IPS-20b (cell line): ENCODE results near the gene SARNP.

ENCODE experiments used
- H3K27ac ChIP-seq: one replicate; pipeline ENCODE4 v1.5.1; 2013; ENCODE audit warnings: low read length
- H3K27me3 ChIP-seq: 2 replicates; pipeline ENCODE4 v1.6.1; 2013; ENCODE audit warnings: mild to moderate bottlenecking, low read length, inconsistent platforms; ENCODE audit not compliant: insufficient read depth
- H3K36me3 ChIP-seq: 2 replicates; pipeline ENCODE4 v1.6.1; 2013; ENCODE audit warnings: low read depth, mild to moderate bottlenecking, inconsistent platforms, low read length, moderate library complexity; ENCODE audit not compliant: insufficient read depth
- H3K4me1 ChIP-seq: 2 replicates; pipeline ENCODE4 v1.6.1; 2013; ENCODE audit warnings: mild to moderate bottlenecking, control low read depth, inconsistent platforms, low read length, moderate library complexity; ENCODE audit not compliant: insufficient read depth
- H3K4me3 ChIP-seq: 2 replicates; pipeline ENCODE4 v1.5.1; 2013; ENCODE audit warnings: mild to moderate bottlenecking, low read length, inconsistent platforms
- H3K9ac ChIP-seq: 2 replicates; pipeline ENCODE4 v1.6.1; 2013; ENCODE audit warnings: low read depth, mild to moderate bottlenecking, inconsistent platforms, low read length, moderate library complexity
- H3K9me3 ChIP-seq: 2 replicates; pipeline ENCODE4 v1.6.1; 2013; ENCODE audit warnings: mild to moderate bottlenecking, low read depth, low read length, inconsistent platforms; ENCODE audit not compliant: insufficient read depth

The SARNP gene

DNA sequence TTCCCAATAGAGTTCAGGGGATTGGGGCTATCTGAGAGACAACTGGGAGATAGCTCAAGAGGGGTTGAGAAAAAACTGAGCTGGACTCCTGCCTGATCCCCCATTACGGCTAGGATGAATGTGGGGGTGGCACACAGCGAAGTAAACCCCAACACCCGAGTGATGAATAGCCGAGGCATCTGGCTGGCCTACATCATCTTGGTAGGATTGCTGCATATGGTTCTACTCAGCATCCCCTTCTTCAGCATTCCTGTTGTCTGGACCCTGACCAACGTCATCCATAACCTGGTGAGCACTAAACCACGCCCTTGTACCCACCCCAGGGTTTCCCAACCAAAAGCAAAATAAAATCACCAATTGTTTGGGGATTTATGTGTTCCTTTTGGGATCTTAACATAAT, 1.4 kb upstream of the SARNP start:
- Histone ChIP-seq H3K27me3 (no peaks in the 10 kb centered on the region), H3K9me3 (no peaks in the 10 kb centered on the region), H3K36me3 (peaks cover 65% of the 10 kb centered on the region), H3K27ac (no peak overlapping the region), H3K9ac (peak overlapping the region; percentile 83; the same call in 1 of the 2 replicates), H3K4me3 (peak overlapping the region; percentile 95), H3K4me1 (peaks cover 6% of the 10 kb centered on the region; the same call in 1 of the 2 replicates)

GRCh38 chr12:55818140-55818728, 710 bp upstream of the SARNP start:
- H3K36me3 ChIP-seq, result peaks cover 67% of the 10 kb centered on the region

DNA sequence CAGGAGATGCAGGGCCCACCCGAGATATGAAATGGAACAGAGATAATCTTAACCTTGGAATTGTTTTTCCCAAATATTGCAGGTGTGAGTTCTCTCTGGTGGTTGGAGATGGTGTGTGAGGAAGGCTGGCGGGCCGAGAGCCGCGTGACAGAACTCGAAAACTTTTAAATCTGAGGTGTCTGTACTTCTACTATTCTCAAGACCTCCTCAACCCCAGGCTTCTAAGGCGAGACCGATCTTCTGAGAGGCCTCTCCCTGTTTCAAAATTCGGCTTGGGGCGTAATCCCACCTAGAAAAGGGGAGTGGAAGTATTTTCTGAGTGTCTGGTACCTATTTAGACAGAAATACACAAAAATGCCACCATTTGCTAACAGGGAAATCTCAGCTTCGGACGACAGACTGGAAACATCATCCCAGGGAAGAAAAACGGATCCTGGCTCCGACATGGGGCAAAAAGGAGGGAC, 611 bp downstream of the SARNP start:
- Histone ChIP-seq H3K4me1 (peaks cover 16% of the 10 kb centered on the region; the same call in 1 of the 2 replicates), H3K9ac (peak overlapping the region; percentile 98), H3K27ac (peak overlapping the region; percentile 89), H3K27me3 (no peaks in the 10 kb centered on the region), H3K36me3 (peaks cover 56% of the 10 kb centered on the region), H3K4me3 (peak overlapping the region; percentile 95), H3K9me3 (no peaks in the 10 kb centered on the region)

More at GRCh38 chr12:55818140-55818728, 710 bp upstream of the SARNP start:
- H3K4me3 ChIP-seq, result peak overlapping the region; percentile 95
- H3K27ac ChIP-seq, result no peak overlapping the region
- peaks cover 8% of the 10 kb centered on the region; the same call in 1 of the 2 replicates for H3K4me1 ChIP-seq
- no peaks in the 10 kb centered on the region for H3K9me3 ChIP-seq
- no peaks in the 10 kb centered on the region for H3K27me3 ChIP-seq
- H3K9ac ChIP-seq, result peak overlapping the region; percentile 83

GRCh38 chr12:55815473-55815872, 2.1 kb downstream of the SARNP start:
- peaks cover 47% of the 10 kb centered on the region for H3K36me3 ChIP-seq
- H3K9ac ChIP-seq, result no peak overlapping the region
- peak overlapping the region; percentile 95 for H3K4me3 ChIP-seq
- no peak overlapping the region for H3K27ac ChIP-seq
- peaks cover 16% of the 10 kb centered on the region; the same call in 1 of the 2 replicates for H3K4me1 ChIP-seq
- H3K27me3 ChIP-seq, result no peaks in the 10 kb centered on the region
- no peaks in the 10 kb centered on the region for H3K9me3 ChIP-seq

DNA sequence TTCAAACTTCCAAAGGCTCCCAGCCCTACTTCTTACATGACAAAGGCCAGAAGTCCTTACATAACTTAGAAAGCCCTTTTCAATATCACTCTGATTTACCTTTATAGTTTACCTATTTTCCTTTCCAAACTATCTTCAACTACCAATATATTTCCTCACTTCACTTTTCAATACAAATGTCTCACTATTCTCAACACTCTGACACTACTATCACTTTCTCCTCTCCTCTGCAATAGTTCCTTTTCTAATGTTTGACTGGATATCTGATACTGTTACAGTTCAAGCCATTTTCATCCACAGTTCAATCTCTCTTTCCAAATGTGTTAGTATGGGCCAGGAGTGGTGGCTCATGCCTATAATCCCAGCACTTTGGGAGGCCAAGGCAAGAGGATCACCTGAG, 3.3 kb downstream of the SARNP start:
- H3K4me1 ChIP-seq, result peaks cover 16% of the 10 kb centered on the region; the same call in 1 of the 2 replicates
- peak overlapping the region; percentile 12; the same call in 1 of the 2 replicates for H3K4me3 ChIP-seq
- peaks cover 42% of the 10 kb centered on the region for H3K36me3 ChIP-seq
- H3K9me3 ChIP-seq, result no peaks in the 10 kb centered on the region
- no peak overlapping the region for H3K27ac ChIP-seq
- H3K27me3 ChIP-seq, result no peaks in the 10 kb centered on the region
- no peak overlapping the region for H3K9ac ChIP-seq

DNA sequence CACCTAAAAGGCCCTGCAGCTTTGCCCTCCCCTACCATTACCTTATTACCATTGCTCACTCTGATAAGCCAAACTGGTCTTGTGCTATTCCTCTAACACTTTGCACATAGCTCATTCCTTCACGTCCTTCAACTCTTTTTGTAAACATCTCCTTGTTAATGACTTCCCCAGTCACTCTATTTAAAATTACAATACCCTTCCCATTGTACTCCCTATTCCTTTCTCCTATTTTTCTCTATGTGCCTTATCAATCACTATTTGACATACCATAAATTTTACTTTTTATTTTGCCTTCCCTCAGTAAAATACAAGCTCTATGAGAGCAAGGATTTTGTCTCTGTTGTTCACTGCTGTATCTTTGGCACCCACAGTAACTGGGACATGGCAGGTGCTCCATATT, 5.4 kb downstream of the SARNP start:
- H3K9me3 ChIP-seq, result no peaks in the 10 kb centered on the region
- peaks cover 16% of the 10 kb centered on the region; the same call in 1 of the 2 replicates for H3K4me1 ChIP-seq
- H3K4me3 ChIP-seq, result peak overlapping the region; percentile 25; the same call in 1 of the 2 replicates
- H3K27ac ChIP-seq, result no peak overlapping the region
- H3K36me3 ChIP-seq, result peaks cover 54% of the 10 kb centered on the region
- no peaks in the 10 kb centered on the region for H3K27me3 ChIP-seq
- H3K9ac ChIP-seq, result 0 out of 2 replicates have a peak overlapping the region, but pooled peaks have one; percentile 34

GRCh38 chr12:55809274-55809673, 8.2 kb downstream of the SARNP start:
- H3K4me1 ChIP-seq, result peaks cover 14% of the 10 kb centered on the region; the same call in 1 of the 2 replicates
- H3K27ac ChIP-seq, result no peak overlapping the region
- no peaks in the 10 kb centered on the region for H3K27me3 ChIP-seq
- no peak overlapping the region for H3K9ac ChIP-seq
- H3K4me3 ChIP-seq, result no peak overlapping the region
- no peaks in the 10 kb centered on the region for H3K9me3 ChIP-seq
- peaks cover 49% of the 10 kb centered on the region for H3K36me3 ChIP-seq

GRCh38 chr12:55806982-55807381, 10.5 kb downstream of the SARNP start:
- H3K36me3 ChIP-seq, result peaks cover 61% of the 10 kb centered on the region

DNA sequence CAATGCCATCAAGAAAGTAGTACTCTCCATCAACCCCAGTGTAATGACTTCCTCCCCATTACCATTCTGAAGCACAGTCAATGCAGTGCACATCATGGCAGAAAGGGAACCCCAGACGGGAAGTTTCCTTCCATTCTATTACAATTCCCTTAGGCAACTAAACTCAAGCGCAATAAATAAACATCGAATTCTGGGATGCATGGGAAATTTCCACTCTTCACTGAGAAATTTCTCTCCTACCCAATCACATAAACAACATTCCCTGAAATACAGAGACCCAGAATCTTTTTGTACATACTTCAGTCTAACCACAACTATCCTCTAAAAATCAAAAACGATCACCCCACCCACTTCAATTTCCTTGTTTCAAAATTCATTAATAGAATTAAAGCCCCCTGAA, 20.0 kb downstream of the SARNP start:
- no peak overlapping the region for H3K9ac ChIP-seq
- no peak overlapping the region for H3K27ac ChIP-seq
- no peaks in the 10 kb centered on the region for H3K4me1 ChIP-seq
- H3K4me3 ChIP-seq, result no peak overlapping the region
- H3K9me3 ChIP-seq, result no peaks in the 10 kb centered on the region
- H3K36me3 ChIP-seq, result peaks cover 98% of the 10 kb centered on the region
- H3K27me3 ChIP-seq, result no peaks in the 10 kb centered on the region

More at GRCh38 chr12:55806982-55807381, 10.5 kb downstream of the SARNP start:
- Histone ChIP-seq H3K9me3 (no peaks in the 10 kb centered on the region), H3K27me3 (no peaks in the 10 kb centered on the region), H3K27ac (no peak overlapping the region), H3K9ac (no peak overlapping the region), H3K4me1 (peaks cover under 1% of the 10 kb centered on the region; the same call in 1 of the 2 replicates), H3K4me3 (no peak overlapping the region)

DNA sequence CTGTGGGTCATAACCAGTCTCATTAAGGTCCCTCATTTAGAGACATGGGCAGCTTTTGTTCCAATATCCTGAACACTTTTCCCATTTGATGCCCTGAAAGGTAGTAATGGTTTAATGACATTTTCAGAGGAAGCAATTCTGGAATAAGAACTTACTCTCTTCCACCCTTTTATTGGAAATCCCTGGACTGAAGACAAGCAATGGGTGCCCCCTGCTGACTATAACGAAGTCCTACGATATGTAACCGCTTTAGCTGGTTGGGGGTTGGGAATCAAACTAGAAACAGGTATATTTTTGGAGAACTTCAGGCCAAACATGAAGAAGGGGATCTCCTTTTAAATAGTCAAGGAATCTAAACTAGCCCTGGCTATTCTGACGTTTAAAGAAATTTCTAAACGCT, 20.5 kb downstream of the SARNP start:
- Histone ChIP-seq H3K36me3 (peaks cover 97% of the 10 kb centered on the region), H3K27ac (no peak overlapping the region), H3K9me3 (no peaks in the 10 kb centered on the region), H3K27me3 (no peaks in the 10 kb centered on the region), H3K4me1 (no peaks in the 10 kb centered on the region), H3K4me3 (no peak overlapping the region), H3K9ac (no peak overlapping the region)

- H3K9me3 ChIP-seq, result no peaks in the 10 kb centered on the region
Measured at GRCh38 chr12:55795950-55796349, 21.6 kb downstream of the SARNP start.

DNA sequence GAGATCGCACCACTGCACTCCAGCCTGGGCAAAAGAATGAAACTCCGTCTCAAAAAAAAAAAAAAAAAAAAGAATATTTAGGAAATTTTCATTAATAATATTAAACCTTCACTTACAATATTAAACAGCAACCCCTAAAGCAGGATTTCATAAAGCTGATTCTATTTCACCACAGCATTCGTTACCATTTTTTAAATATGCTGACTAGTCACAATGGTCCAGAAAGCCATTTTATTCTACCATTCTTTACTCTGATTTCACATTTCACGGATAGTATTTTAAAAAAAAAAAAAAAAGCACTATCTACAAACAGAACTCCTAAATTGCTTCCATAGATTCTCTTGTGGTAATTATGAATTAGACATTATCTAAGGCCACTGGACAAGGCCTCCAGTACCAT, 27.6 kb downstream of the SARNP start:
- no peaks in the 10 kb centered on the region for H3K9me3 ChIP-seq
- H3K36me3 ChIP-seq, result peaks cover 93% of the 10 kb centered on the region
- H3K27me3 ChIP-seq, result no peaks in the 10 kb centered on the region
- H3K27ac ChIP-seq, result no peak overlapping the region
- no peaks in the 10 kb centered on the region for H3K4me1 ChIP-seq
- H3K4me3 ChIP-seq, result no peak overlapping the region
- no peak overlapping the region for H3K9ac ChIP-seq

More at GRCh38 chr12:55795950-55796349, 21.6 kb downstream of the SARNP start:
- peaks cover 96% of the 10 kb centered on the region for H3K36me3 ChIP-seq
- H3K4me3 ChIP-seq, result no peak overlapping the region
- no peak overlapping the region for H3K9ac ChIP-seq
- H3K27me3 ChIP-seq, result no peaks in the 10 kb centered on the region
- no peaks in the 10 kb centered on the region for H3K4me1 ChIP-seq
- no peak overlapping the region for H3K27ac ChIP-seq
